Gastrocnemius medialis (tissue), 4 donors: ENCODE results near the gene NOC4L. TPM values are rescaled to one million over a fixed set of nuclear protein-coding genes. Genes with fewer than 3 reads are reported as not detected.

ENCODE experiments used
- ATAC-seq, 2 donors: fragments of 150-250 bp; one replicate each; pipeline ENCODE4 v1.9.1; 2016
- DNase-seq, 2 donors: peaks; one replicate each; pipeline ENCODE4 v3.0.0-alpha.2; 2019
- H3K27ac ChIP-seq, 4 donors: fragments of 200-600 bp; sonication (generic); 1 replicate in 1 of 4; 2 replicates in 3 of 4; pipeline ENCODE4 v1.5.1; 2016 to 2018; ENCODE audit warnings: mild to moderate bottlenecking in 2 of 4, moderate library complexity in 1 of 4
- H3K27me3 ChIP-seq, 3 donors: fragments of 200-600 bp; sonication (generic) in 2 of 3; 1 replicate in 1 of 3; 2 replicates in 2 of 3; pipeline versions ENCODE4 v1.5.1 to v1.6.0; 2016 to 2019; ENCODE audit warnings: mild to moderate bottlenecking in 1 of 3, moderate library complexity in 1 of 3
- H3K36me3 ChIP-seq, 2 donors: fragments of 200-600 bp; sonication (generic) in 1 of 2; one replicate each; pipeline ENCODE4 v1.5.1; 2017 to 2018
- H3K4me1 ChIP-seq, 2 donors: fragments of 200-600 bp; sonication (generic) in 1 of 2; one replicate each; pipeline ENCODE4 v1.5.1; 2016 to 2017; ENCODE audit warnings: mild to moderate bottlenecking in 2 of 2
- H3K4me3 ChIP-seq, 4 donors: fragments of 200-600 bp; sonication (generic) in 3 of 4; 1 replicate in 1 of 4; 2 replicates in 3 of 4; pipeline ENCODE4 v1.5.1; 2016 to 2019; ENCODE audit warnings: mild to moderate bottlenecking in 2 of 4
- H3K9me3 ChIP-seq, 3 donors: fragments of 200-600 bp; sonication (generic) in 2 of 3; 1 replicate in 1 of 3; 2 replicates in 2 of 3; pipeline ENCODE4 v1.5.1; 2016 to 2019
- POLR2A ChIP-seq, 2 donors: fragments of 450-650 bp; IDR thresholded peaks; one replicate each; pipeline ENCODE4 v1.6.1; 2017; ENCODE audit warnings: antibody characterized with exemption in 2 of 2, mild to moderate bottlenecking in 2 of 2, moderate library complexity in 2 of 2
- in situ Hi-C, 4 donors: fragments of 200-750 bp; cut with MboI; loops; one replicate each; pipeline versions ENCODE4 v1.15.0 to v1.8.0; 2017; ENCODE audit warnings: low sequenced_read_pairs in 4 of 4
- intact Hi-C: fragments of 100-400 bp; cut with DNase I; formaldehyde crosslinking; loops from one replicate; pipeline ENCODE4 v1.15.1; 2023; ENCODE audit warnings: low total_unique reads
- total RNA-seq, 4 donors: library from RNA; depleted of rRNA; stranded (reverse); fragments of >200 nt; gene quantifications; one replicate each; pipeline versions ENCODE4 v1.1.0 to v1.2.3, GENCODE V29; 2016
- TF ChIP-seq, protein P1 (sequence below), 5 experiments: fragments of 450-650 bp in 3 of 5; fragments of 200-600 bp in 2 of 5; sonication (generic) in 2 of 5; IDR thresholded peaks in 4 of 5; conservative IDR thresholded peaks in 1 of 5; 1 replicate in 4 of 5; 2 replicates in 1 of 5; pipeline ENCODE4 v1.5.1; 2016 to 2019; ENCODE audit warnings: antibody characterized with exemption in 5 of 5, mild to moderate bottlenecking in 3 of 5, moderate library complexity in 3 of 5

The NOC4L gene
- total RNA-seq, 4 donors from 2014 or later, result 11.1 to 24.0 (median 21.2) TPM

DNA sequence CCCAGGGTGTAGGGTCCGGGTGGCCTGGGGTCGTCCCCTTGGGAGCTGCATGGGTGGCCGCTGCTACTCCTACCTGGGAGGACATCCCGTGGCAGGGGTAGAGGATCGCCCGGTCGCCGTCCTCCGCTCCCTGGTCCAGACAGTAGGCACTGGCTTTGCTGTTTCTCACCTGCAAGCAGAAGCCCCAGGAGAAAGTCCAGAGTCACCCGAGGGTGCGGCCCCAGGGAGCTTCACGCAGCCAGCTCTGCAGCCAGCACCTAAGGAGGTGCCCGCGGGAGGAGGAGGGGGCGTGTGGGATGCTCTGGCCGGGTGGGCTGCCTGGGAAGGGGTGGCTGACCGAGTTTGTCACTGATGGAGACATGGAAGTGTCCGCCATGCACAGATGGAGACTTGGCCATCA, 54.8 kb downstream of the NOC4L start:
- no peak overlapping the region for H3K4me3 ChIP-seq
- no peak overlapping the region for H3K27ac ChIP-seq
- no peak for TF ChIP-seq POLR2A (IDR thresholded peaks at IDR 0.05)
- TF ChIP-seq, protein P1, sequence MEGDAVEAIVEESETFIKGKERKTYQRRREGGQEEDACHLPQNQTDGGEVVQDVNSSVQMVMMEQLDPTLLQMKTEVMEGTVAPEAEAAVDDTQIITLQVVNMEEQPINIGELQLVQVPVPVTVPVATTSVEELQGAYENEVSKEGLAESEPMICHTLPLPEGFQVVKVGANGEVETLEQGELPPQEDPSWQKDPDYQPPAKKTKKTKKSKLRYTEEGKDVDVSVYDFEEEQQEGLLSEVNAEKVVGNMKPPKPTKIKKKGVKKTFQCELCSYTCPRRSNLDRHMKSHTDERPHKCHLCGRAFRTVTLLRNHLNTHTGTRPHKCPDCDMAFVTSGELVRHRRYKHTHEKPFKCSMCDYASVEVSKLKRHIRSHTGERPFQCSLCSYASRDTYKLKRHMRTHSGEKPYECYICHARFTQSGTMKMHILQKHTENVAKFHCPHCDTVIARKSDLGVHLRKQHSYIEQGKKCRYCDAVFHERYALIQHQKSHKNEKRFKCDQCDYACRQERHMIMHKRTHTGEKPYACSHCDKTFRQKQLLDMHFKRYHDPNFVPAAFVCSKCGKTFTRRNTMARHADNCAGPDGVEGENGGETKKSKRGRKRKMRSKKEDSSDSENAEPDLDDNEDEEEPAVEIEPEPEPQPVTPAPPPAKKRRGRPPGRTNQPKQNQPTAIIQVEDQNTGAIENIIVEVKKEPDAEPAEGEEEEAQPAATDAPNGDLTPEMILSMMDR (IDR thresholded peaks at IDR 0.05 in 4 of 5, conservative IDR thresholded peaks at IDR 0.05 in 1 of 5), result no peak
- H3K27me3 ChIP-seq, result peaks cover 43 to 52% (median 43%) of the 10 kb centered on the region in 3 donors
- ATAC-seq (no peak), DNase-seq (no peak)
- H3K9me3 ChIP-seq, result no peaks in the 10 kb centered on the region
- H3K4me1 ChIP-seq, result no peaks in the 10 kb centered on the region
- intact Hi-C loops (no loop called here), in situ Hi-C loops (no loop called here)
- H3K36me3 ChIP-seq, result no peaks in the 10 kb centered on the region

DNA sequence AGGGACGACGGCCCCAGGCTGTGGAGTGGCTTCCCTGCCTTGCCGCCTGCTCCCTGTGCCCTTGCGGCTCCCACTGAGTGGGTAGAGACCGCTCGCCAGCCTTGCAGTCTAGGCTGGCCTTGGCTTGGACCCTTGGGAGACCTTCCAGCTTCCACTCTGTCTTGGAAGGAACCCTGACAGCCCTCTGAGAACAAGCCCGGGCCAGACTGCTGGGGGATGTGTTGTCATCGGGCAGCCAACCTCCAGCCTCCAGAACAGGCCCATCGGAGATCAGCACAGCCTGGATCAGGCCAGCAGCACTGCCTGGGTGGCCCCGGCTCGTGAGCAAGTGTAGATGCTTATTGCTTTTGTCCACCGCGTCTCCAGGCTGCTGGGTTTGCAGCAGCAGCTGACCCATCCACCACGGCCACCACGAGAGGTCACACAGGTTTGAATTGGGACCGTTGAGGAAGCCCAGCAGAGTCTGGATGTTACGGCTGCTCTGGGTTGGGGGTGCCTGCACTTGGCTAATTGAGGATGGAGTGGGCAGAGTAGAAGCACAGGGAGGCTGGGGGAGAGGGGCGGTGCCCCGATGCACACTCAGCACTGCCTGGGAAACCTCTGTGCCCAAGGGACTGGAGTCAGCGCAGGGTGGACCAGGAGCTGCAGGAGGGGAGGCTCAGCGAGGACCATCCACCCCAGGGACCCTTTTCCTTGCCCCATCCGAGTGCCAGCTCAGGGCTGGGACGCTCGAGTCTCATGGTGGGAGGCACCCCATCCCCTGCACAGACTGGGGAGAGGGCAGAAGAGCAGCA, 55.5 kb downstream of the NOC4L start:
- Histone ChIP-seq H3K27me3 (peaks cover 45 to 58% (median 49%) of the 10 kb centered on the region in 3 donors), H3K27ac (no peak overlapping the region), H3K4me3 (no peak overlapping the region), H3K4me1 (no peaks in the 10 kb centered on the region), H3K9me3 (no peaks in the 10 kb centered on the region), H3K36me3 (no peaks in the 10 kb centered on the region)
- TF ChIP-seq, protein P1 (IDR thresholded peaks at IDR 0.05 in 4 of 5, conservative IDR thresholded peaks at IDR 0.05 in 1 of 5), result no peak
- TF ChIP-seq POLR2A (IDR thresholded peaks at IDR 0.05), result no peak
- in situ Hi-C loops, result no loop called here
- ATAC-seq (no peak), DNase-seq (no peak)
- intact Hi-C loops, result no loop called here

DNA sequence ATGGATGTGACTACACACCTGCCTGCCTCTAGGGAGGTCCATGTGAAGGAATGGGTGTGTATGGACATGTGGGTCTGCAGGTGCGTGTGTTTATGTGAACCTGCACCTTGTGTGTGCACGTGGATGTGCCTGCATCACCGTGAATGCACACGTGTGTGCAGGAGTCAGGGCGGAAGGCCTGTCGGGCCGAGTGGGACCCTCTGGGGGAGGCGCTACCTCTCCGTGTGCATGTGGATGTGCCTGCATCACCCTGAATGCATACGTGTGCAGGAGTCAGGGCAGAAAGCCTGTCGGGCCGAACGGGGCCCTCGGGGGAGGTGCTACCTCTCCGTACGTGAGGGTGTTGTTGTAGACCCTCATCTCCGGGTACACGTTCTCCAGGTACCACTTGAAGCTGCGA, 56.5 kb downstream of the NOC4L start:
- DNase-seq, result no peak
- H3K4me1 ChIP-seq, result peaks cover 0 to 6% of the 10 kb centered on the region in 2 donors
- intact Hi-C loops, result no loop called here
- no peak overlapping the region for H3K4me3 ChIP-seq
- no peaks in the 10 kb centered on the region for H3K9me3 ChIP-seq
- H3K27me3 ChIP-seq, result peaks cover 55 to 69% (median 60%) of the 10 kb centered on the region in 3 donors
- H3K27ac ChIP-seq, result no peak overlapping the region
- ATAC-seq, result no peak
- in situ Hi-C loops, result no loop called here
- TF ChIP-seq, protein P1 (IDR thresholded peaks at IDR 0.05 in 4 of 5, conservative IDR thresholded peaks at IDR 0.05 in 1 of 5), result no peak
- no peak for TF ChIP-seq POLR2A (IDR thresholded peaks at IDR 0.05)
- no peaks in the 10 kb centered on the region for H3K36me3 ChIP-seq

DNA sequence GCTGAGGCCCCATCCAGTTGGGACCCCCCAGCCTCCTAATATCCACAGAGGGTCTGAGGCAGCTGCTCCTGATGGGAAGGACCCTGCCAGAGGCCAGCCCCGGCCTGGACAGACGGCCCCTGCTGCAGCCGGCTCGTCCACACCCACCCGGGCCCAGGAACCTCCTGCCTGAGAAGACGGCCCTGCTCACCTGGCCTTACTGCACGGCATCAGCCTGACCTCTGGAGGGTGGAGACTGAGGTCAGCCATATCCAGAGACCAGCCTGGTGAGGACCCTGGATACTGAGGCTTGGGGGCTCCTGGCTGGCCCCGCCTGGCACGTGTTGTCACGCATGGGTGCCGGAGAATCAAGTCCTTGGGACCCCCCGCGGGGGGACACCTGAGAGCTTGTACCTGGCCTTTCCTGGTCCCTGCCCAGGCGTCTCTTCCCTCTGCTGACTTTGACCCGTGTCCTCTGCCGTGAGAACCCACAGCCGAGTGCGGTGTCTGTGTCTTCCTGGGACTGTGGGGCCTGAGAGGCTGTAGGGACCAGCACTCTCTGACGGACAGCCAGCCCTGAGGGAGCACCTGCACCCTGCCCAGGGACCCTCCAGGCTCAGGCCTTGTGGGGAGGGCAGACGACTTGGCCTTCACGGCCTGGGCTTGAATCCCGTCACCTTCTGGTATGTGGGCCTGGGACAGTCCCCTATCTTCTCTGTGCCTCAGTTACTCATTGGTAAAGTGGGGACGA, 57.3 kb downstream of the NOC4L start:
- ATAC-seq, result no peak
- Histone ChIP-seq H3K27ac (no peak overlapping the region), H3K9me3 (no peaks in the 10 kb centered on the region), H3K27me3 (peaks cover 61 to 76% (median 68%) of the 10 kb centered on the region in 3 donors), H3K4me1 (peaks cover 0 to 8% of the 10 kb centered on the region in 2 donors), H3K4me3 (no peak overlapping the region), H3K36me3 (no peaks in the 10 kb centered on the region)
- DNase-seq, result no peak
- in situ Hi-C loops (no loop called here), intact Hi-C loops (no loop called here)
- TF ChIP-seq, protein P1 (IDR thresholded peaks at IDR 0.05 in 4 of 5, conservative IDR thresholded peaks at IDR 0.05 in 1 of 5), result no peak
- no peak for TF ChIP-seq POLR2A (IDR thresholded peaks at IDR 0.05)

Other genes with a start within 250 kb of the NOC4L start
- 10 to 100 TPM; 27.9 to 81.2 (median 48.6) TPM for gene ULK1, start 249.8 kb upstream of the NOC4L start, total RNA-seq
- gene PUS1, start 215.2 kb upstream of the NOC4L start, total RNA-seq, result 10 to 100 TPM; 10.4 to 29.0 (median 12.2) TPM
- 10 to 100 TPM; 11.9 to 17.4 (median 15.0) TPM for gene EP400, start 194.5 kb upstream of the NOC4L start, total RNA-seq
- gene DDX51, start 138 bp upstream of the NOC4L start, total RNA-seq, result 1 to 10 TPM; 5.8 to 7.8 (median 6.5) TPM
- gene GALNT9, start 185.1 kb downstream of the NOC4L start, total RNA-seq, result not detected